ENCODE data around the gene ZSCAN10.

ZSCAN10 gene

GRCh38 chr16:3051494-3051893 is 47.6 kb downstream of the ZSCAN10 start:
- no peak for TF ChIP-seq CTCF (IDR thresholded peaks at IDR 0.05; ENCODE audit: low read depth, low read length, missing control alignments)
- no peak overlapping the region for H3K4me3 ChIP-seq (ENCODE audit: low read depth, low read length)
- in situ Hi-C loops (cut with HindIII; ENCODE audit: low sequenced_read_pairs): no loop called here
- no peak for DNase-seq (ENCODE audit: low read depth)

GRCh38 chr16:3051009-3051408 is 48.1 kb downstream of the ZSCAN10 start:
- H3K4me3 ChIP-seq (ENCODE audit: low read depth, low read length): no peak overlapping the region
- in situ Hi-C loops (cut with HindIII; ENCODE audit: low sequenced_read_pairs): no loop called here
- TF ChIP-seq CTCF (IDR thresholded peaks at IDR 0.05; ENCODE audit: low read depth, low read length, missing control alignments): no peak
- no peak for DNase-seq (ENCODE audit: low read depth)

GRCh38 chr16:3050487-3050886 is 48.6 kb downstream of the ZSCAN10 start:
- in situ Hi-C loops (cut with HindIII; ENCODE audit: low sequenced_read_pairs): no loop called here
- DNase-seq (ENCODE audit: low read depth): no peak
- TF ChIP-seq CTCF (IDR thresholded peaks at IDR 0.05; ENCODE audit: low read depth, low read length, missing control alignments): no peak
- H3K4me3 ChIP-seq (ENCODE audit: low read depth, low read length): no peak overlapping the region

DNA sequence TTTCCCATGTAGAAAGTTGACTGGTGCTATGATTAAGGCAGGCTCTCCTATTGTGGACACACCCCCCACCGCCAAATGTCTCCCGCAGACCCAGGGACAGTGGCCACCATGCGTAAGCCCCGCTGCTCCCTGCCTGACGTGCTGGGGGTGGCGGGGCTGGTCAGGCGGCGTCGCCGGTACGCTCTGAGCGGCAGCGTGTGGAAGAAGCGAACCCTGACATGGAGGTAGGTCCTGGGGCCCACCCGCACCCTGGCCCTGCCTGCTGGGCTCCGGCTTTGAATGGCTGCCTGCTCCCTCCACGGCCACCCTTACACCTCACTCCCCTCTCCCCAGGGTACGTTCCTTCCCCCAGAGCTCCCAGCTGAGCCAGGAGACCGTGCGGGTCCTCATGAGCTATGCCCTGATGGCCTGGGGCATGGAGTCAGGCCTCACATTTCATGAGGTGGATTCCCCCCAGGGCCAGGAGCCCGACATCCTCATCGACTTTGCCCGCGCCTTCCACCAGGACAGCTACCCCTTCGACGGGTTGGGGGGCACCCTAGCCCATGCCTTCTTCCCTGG is 49.1 kb downstream of the ZSCAN10 start:
- no peak for TF ChIP-seq CTCF (IDR thresholded peaks at IDR 0.05; ENCODE audit: low read depth, low read length, missing control alignments)
- in situ Hi-C loops (cut with HindIII; ENCODE audit: low sequenced_read_pairs): loop anchor here (5.0 kb wide), 1 partner anchor 77 kb away; no protein-coding TSS in a partner anchor
- DNase-seq (ENCODE audit: low read depth): no peak
- H3K4me3 ChIP-seq (ENCODE audit: low read depth, low read length): no peak overlapping the region

GRCh38 chr16:3047387-3047720 is 51.7 kb downstream of the ZSCAN10 start:
- no peak for TF ChIP-seq CTCF (IDR thresholded peaks at IDR 0.05; ENCODE audit: low read depth, low read length, missing control alignments)
- in situ Hi-C loops (cut with HindIII; ENCODE audit: low sequenced_read_pairs): loop anchor here (5.0 kb wide), 1 partner anchor 80 kb away; no protein-coding TSS in a partner anchor
- no peak for DNase-seq (ENCODE audit: low read depth)
- no peak overlapping the region for H3K4me3 ChIP-seq (ENCODE audit: low read depth, low read length)

DNA sequence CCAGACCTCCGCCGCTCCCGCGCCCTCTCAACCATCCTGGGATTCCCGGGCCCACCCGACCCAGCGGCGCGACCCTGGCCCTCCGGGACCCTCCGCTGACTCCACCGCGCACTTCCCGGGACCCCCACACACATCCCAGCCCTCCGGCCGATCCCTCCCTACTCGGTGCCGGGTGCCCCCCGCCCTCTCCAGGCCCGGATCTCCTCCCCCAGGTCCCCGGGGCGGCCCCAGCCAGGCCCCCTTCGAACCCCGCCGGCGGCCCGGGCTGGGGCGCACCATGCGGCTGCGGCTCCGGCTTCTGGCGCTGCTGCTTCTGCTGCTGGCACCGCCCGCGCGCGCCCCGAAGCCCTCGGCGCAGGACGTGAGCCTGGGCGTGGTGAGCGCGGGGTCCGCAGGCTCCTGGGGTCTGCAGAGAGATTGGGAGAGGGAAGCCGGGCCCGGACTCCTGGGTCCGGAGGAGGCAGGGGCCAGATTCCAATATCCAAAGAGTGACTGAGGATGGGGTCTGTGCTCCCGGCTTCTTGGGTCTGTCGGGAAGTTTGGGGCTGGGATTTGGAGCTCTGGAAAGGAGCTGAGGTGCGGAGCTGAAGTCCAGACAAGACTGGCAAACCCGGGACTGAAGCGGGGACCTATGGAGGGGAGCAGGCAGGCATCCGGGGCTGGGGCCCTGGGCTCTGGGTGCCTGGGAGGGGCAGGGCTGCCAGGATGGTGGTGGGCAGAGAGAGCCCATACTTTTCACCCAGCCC is 52.3 kb downstream of the ZSCAN10 start:
- no peak for DNase-seq (ENCODE audit: low read depth)
- no peak for TF ChIP-seq CTCF (IDR thresholded peaks at IDR 0.05; ENCODE audit: low read depth, low read length, missing control alignments)
- H3K4me3 ChIP-seq (ENCODE audit: low read depth, low read length): no peak overlapping the region
- in situ Hi-C loops (cut with HindIII; ENCODE audit: low sequenced_read_pairs): loop anchor here (5.0 kb wide), 1 partner anchor 80 kb away; no protein-coding TSS in a partner anchor

Data from astrocyte of the cerebellum (primary cell).